Neural progenitor cell (in vitro differentiated cells): Measurements from ENCODE around the gene MEMO1.

Experiments
- EZH2 ChIP-seq: fragments of 200-600 bp; sonication (generic); IDR thresholded peaks from 2 replicates; pipeline ENCODE4 v1.6.1; 2017; ENCODE audit warnings: antibody characterized with exemption, mild to moderate bottlenecking, moderate library complexity
- EZH2phosphoT487 ChIP-seq: fragments of 200-600 bp; sonication (generic); IDR thresholded peaks from 2 replicates; pipeline ENCODE4 v1.6.1; 2017; ENCODE audit warnings: antibody characterized with exemption
- TF ChIP-seq, protein P1 (sequence below): fragments of 200-600 bp; sonication (generic); IDR thresholded peaks from 2 replicates; pipeline ENCODE4 v1.5.1; 2017; ENCODE audit warnings: antibody characterized with exemption, mild to moderate bottlenecking

GRCh38 chr2:32010670-32011484, at the start of gene MEMO1:
- TF ChIP-seq, protein P1, sequence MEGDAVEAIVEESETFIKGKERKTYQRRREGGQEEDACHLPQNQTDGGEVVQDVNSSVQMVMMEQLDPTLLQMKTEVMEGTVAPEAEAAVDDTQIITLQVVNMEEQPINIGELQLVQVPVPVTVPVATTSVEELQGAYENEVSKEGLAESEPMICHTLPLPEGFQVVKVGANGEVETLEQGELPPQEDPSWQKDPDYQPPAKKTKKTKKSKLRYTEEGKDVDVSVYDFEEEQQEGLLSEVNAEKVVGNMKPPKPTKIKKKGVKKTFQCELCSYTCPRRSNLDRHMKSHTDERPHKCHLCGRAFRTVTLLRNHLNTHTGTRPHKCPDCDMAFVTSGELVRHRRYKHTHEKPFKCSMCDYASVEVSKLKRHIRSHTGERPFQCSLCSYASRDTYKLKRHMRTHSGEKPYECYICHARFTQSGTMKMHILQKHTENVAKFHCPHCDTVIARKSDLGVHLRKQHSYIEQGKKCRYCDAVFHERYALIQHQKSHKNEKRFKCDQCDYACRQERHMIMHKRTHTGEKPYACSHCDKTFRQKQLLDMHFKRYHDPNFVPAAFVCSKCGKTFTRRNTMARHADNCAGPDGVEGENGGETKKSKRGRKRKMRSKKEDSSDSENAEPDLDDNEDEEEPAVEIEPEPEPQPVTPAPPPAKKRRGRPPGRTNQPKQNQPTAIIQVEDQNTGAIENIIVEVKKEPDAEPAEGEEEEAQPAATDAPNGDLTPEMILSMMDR: no peak
- TF ChIP-seq EZH2phosphoT487 (no peak), EZH2 (peak; percentile 39)
